ENCODE data around the gene PPAN.
A peak's percentile ranks its signal among the peaks of the same experiment; 100 is the strongest.

The PPAN gene

DNA sequence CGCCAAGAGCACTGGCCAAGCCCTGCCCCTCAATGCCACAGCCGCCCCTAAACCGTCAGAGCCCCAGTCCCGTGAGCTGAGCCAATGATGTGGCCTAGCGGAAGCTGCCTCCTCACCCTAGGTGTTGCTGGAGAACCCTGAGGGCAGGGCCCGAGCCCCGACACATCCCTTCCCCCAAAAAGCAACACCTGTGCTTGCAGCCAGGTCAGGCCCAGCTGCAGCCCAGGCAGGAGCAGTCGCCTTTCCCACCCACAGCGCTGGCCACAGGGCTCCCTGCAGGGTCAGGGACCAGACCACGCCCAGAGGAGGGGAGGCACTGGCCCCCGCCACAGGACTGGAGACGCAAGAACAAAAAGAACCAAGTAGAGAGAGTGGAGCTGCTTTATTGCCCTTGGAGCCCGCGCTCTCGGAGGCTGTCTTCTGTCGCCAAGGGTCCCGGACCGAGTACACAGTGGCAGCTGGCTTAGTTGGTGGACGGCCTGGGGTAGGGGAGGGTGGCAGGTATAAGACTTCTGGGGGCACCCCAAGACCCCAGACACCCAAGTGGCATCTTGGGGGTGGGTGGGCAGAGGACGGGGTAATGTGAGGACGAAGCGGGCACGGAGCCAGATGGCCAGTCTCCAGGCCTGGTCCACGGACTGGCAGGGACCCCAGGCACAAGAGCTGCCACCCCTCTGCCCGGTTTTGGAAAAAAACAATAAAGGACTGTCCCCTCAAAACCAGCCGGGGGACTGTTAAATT is 8.7 kb downstream of the PPAN start:
- H3K36me3 Mint-ChIP-seq (ENCODE audit: low read depth): peaks cover 52% of the 10 kb centered on the region
- H3K4me1 Mint-ChIP-seq: peaks cover 68% of the 10 kb centered on the region
- ATAC-seq (peak; percentile 1), DNase-seq (peak; percentile 45)
- H3K27ac Mint-ChIP-seq: peak overlapping the region; percentile 73
- no peaks in the 10 kb centered on the region for H3K27me3 Mint-ChIP-seq
- H3K4me3 Mint-ChIP-seq: no peak overlapping the region
- no peaks in the 10 kb centered on the region for H3K9me3 Mint-ChIP-seq

DNA sequence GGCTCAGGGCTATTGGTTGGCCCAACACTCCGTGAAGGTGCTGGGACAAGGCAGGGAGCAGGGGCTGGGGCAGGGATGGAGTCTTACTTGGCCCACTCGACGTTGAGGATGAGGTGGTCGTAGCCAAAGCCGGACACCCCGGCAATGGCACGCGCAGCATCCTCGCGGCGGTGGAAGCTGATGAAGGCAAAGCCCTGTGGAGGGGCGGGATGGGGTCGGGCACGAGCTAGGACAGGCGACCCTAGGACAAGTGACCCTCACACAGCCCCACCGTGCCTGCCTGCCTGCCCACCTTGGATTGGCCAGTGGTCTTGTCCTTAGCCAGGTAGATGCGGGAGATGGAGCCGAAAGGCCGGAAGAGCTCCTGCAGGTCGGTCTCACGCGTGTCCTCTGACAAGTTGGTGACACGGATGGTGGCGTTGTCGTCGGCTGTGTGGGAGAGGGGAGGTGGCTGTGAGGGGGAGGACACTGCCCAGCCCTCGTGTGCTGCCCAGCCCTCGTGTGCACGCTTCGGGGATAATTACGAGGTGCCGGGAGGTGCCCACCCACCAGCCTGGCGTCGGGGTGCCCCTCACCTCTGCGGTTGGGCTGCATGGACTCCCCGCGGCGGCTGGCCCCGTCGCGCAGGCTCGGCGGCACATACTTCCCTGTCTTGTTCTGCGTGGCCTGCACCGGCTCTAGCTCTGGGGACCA is 9.4 kb downstream of the PPAN start:
- Mint-ChIP-seq H3K9me3 (no peaks in the 10 kb centered on the region), H3K4me1 (peaks cover 63% of the 10 kb centered on the region), H3K4me3 (peak overlapping the region; percentile 59), H3K27me3 (no peaks in the 10 kb centered on the region), H3K27ac (peak overlapping the region; percentile 73), H3K36me3 (ENCODE audit: low read depth) (peaks cover 47% of the 10 kb centered on the region)
- ATAC-seq (no peak), DNase-seq (no peak)

DNA sequence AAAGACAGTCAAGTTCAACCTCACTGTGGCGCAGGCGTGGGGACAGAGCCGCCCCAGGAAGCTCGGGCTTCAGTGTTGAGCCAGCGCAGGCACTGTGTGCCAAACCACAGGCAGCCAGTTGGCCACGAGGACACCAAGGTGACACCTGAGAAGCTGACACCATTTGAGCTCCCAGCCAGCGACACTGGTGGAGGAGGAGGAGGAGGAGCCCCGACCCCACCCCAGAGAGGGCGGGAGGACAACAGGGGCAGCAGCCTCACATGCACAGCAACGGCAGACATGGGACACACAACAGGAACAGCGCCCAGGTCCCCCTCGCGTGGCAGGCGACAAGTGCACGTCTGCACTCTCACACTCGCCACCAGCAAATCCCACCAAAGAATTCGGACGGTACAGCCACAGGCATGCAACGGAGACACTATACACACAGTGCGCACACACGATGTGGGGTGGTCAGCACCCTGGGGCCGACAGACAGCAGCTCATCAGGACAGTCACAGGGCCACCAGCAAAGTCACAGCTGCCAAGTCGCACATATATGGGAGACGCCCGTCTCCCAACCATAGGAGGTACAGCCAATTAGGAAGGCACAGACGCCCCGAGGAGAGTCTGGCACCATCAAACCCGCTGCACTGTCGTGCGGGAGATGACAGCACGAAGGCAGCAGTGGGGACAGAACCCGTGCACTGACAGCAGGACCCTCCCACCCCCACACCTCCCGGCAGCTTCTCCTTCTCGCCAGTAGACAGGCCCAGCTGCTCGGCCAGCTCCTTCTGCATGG is 10.1 kb downstream of the PPAN start:
- ATAC-seq (no peak), DNase-seq (no peak)
- Mint-ChIP-seq H3K9me3 (no peaks in the 10 kb centered on the region), H3K27ac (peak overlapping the region; percentile 73), H3K4me1 (peaks cover 60% of the 10 kb centered on the region), H3K27me3 (no peaks in the 10 kb centered on the region), H3K4me3 (peak overlapping the region; percentile 59), H3K36me3 (ENCODE audit: low read depth) (peaks cover 41% of the 10 kb centered on the region)

DNA sequence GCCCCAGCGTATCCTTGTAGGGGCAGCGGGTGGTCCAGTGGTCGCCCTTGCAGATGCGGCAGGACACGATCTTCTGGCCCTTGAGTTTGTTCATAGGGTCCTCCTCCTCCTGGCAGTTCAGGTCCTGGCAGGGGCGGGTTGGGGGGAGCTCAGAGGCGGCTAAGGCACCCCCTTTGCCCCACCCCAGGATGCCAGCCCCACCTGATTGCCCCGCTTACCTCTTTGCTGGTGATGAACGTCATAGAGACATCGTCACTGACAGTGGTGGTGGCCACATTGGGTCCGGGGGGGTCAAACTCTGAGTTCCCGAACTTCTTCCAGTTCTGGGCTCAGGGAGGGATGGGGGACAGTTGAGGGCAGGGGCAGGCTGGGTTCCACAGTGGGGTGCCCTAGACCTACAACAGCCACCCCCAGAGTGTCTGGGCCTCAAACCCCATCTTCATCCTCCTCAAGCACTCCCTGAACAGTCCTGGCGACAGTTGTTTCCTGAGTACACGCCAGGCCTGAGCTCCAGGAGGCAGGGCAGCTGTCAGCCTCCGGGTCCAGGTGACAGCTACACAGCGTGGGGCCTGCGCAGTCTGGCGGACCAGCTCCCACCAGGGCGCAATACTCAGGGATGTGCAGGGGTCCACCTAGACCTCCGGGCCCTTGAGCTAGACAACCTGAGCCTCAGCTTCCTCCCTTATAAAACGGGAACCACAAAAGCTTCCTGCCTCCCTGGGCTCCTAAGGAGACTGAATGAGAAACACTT is 10.9 kb downstream of the PPAN start:
- ATAC-seq: no peak
- H3K4me3 Mint-ChIP-seq: peak overlapping the region; percentile 59
- H3K36me3 Mint-ChIP-seq (ENCODE audit: low read depth): peaks cover 35% of the 10 kb centered on the region

DNA sequence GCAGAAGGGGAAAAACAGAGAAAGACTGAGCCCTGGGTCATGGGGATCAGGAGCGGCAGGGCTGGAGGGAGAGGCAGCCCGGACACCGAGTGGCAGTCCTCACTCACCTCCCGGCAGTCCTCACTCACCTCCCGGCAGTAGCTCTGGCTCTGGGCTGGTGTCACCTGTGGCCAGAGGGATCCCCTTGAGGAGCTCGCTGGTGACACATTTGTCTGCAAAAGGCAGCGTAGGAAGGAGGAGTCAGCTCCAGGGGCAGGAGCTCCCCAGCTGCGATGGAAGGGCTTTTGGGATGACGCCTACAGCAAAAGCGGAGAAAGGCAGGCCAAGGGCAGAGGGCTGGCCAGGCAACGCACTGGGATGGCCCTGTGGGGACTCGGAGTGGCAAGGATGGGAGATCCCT is 12.8 kb downstream of the PPAN start:
- DNase-seq (no peak), ATAC-seq (no peak)
- Mint-ChIP-seq H3K36me3 (ENCODE audit: low read depth) (peaks cover 27% of the 10 kb centered on the region), H3K4me3 (peak overlapping the region; percentile 97), H3K4me1 (peaks cover 36% of the 10 kb centered on the region), H3K27me3 (no peaks in the 10 kb centered on the region), H3K9me3 (no peaks in the 10 kb centered on the region), H3K27ac (peak overlapping the region; percentile 93)

More for the DNA sequence above, 10.9 kb downstream of the PPAN start:
- Mint-ChIP-seq H3K27ac (no peak overlapping the region), H3K27me3 (no peaks in the 10 kb centered on the region), H3K4me1 (peaks cover 53% of the 10 kb centered on the region), H3K9me3 (no peaks in the 10 kb centered on the region)
- DNase-seq: no peak

DNA sequence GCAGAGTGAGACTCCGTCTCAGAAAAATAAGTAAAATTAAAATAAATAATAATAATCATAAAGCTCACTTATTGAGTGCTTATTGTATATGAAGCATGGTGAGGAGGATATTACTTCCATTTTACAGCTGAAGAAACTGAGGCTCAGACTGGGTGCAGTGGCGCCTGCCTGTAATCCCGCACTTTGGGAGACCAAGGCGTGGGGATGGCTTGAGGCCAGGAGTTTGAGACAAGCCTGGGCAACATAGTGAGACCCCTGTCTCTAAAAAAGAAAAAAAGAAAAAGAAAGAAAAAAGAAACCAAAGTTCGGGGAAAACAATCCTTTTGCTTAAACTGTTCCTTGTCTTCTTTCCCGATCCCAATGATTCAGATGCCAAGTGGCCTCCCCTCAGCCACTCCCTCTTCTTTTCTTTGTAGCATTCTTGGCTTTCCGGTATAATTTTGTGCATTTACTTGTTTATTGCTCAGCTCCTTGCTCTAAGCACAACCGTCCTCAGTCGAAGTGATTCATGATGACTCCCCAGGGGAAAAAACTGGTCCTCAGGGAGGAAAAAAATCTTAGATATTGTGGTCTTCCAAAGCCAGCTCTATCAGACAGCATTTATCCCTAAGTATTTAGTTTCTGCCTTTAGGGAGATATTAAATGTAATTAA is 14.5 kb downstream of the PPAN start:
- no peaks in the 10 kb centered on the region for H3K9me3 Mint-ChIP-seq
- no peak for DNase-seq
- no peak overlapping the region for H3K27ac Mint-ChIP-seq
- no peak overlapping the region for H3K4me3 Mint-ChIP-seq
- no peaks in the 10 kb centered on the region for H3K27me3 Mint-ChIP-seq
- no peak for ATAC-seq
- H3K4me1 Mint-ChIP-seq: peaks cover 29% of the 10 kb centered on the region
- H3K36me3 Mint-ChIP-seq (ENCODE audit: low read depth): peaks cover 19% of the 10 kb centered on the region

DNA sequence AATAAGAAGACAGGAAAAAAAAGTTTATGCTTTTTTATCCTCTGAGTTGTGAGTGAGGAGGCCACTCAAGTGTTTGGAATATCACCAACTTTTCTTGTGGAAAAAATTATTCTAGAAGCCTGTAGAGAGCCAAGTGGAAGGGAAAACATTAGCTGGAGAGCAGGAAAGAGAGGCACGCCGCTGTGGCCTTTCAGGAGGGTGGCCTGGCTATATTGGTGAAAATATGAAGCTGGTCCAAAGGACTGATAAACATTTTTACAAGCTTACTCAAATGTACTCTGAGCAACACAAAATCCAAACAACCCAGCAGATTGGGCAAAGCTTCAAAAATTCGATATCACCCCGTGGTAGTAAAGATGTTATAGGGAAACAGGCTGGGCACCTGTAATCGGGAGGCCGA is 15.9 kb downstream of the PPAN start:
- Mint-ChIP-seq H3K4me3 (no peak overlapping the region), H3K27ac (no peak overlapping the region), H3K36me3 (ENCODE audit: low read depth) (peaks cover 16% of the 10 kb centered on the region), H3K9me3 (no peaks in the 10 kb centered on the region), H3K4me1 (peaks cover 24% of the 10 kb centered on the region), H3K27me3 (no peaks in the 10 kb centered on the region)
- ATAC-seq (no peak), DNase-seq (no peak)

DNA sequence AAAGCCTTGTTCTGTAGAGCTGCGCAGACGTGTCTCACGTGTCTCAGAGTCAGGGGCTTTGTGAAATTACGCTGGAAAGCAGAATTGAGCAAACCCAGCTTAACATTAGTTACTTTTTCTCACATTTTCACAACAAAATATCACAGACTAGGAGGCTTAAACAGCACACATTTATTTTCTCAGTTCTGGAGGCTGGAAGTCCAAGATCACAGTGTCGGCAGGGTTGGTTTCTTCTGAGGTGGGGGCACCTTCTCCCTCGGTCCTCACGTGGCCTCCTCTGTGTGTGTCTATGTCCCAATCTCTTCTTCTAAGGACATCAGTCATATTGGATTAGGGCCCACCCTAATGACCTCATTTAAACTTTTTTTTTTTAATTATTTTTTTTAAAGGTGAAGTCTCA is 18.3 kb downstream of the PPAN start:
- H3K4me3 Mint-ChIP-seq: no peak overlapping the region
- H3K4me1 Mint-ChIP-seq: peaks cover 7% of the 10 kb centered on the region
- no peak for DNase-seq
- no peak for ATAC-seq
- H3K9me3 Mint-ChIP-seq: no peaks in the 10 kb centered on the region
- H3K36me3 Mint-ChIP-seq (ENCODE audit: low read depth): peaks cover 13% of the 10 kb centered on the region
- H3K27me3 Mint-ChIP-seq: no peaks in the 10 kb centered on the region
- H3K27ac Mint-ChIP-seq: no peak overlapping the region

DNA sequence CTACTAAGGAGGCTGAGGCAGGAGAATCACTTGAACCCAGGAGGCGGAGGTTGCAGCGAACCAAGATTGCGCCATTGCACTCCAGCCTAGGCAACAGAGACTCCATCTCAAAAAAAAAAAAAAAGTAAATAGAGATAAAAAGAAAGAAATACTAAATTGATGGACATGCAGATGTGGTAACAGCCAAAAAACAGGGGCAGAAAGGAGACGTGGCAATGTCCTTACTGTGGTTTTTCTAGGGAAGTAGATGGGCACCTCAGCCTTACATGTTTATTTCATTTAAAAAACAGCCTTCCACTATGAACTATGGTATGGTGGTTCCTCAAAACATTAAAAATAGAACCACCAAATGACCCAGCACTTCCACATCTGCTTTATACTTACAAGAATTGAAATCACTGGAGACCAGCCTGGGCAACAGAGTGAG is 20.1 kb downstream of the PPAN start:
- H3K9me3 Mint-ChIP-seq: no peaks in the 10 kb centered on the region
- H3K27ac Mint-ChIP-seq: no peak overlapping the region
- H3K4me3 Mint-ChIP-seq: no peak overlapping the region
- ATAC-seq (no peak), DNase-seq (no peak)
- no peaks in the 10 kb centered on the region for H3K27me3 Mint-ChIP-seq
- H3K36me3 Mint-ChIP-seq (ENCODE audit: low read depth): peaks cover 16% of the 10 kb centered on the region
- H3K4me1 Mint-ChIP-seq: no peaks in the 10 kb centered on the region

DNA sequence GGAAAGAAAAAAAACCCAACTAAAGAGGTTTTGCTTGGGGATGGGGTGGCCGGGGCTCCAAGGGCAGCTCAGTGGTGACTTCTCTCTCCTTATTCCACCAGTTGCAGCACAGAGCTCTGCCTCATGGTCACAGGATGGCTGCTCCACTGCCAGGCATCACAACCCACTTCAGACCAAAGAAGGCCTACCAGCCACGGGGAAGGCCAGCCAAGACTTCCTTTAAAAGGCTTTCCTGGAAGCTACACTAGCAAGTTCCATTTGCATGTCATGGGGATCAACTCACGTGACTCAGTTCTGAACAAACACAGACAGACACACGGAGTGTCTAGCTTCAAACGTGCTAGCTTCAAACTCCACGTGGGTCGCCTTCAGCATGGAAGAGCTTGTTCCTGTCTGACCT is 26.7 kb downstream of the PPAN start:
- Mint-ChIP-seq H3K4me3 (no peak overlapping the region), H3K4me1 (no peaks in the 10 kb centered on the region), H3K27ac (no peak overlapping the region), H3K36me3 (ENCODE audit: low read depth) (peaks cover 28% of the 10 kb centered on the region), H3K27me3 (no peaks in the 10 kb centered on the region), H3K9me3 (no peaks in the 10 kb centered on the region)
- ATAC-seq (no peak), DNase-seq (no peak)

DNA sequence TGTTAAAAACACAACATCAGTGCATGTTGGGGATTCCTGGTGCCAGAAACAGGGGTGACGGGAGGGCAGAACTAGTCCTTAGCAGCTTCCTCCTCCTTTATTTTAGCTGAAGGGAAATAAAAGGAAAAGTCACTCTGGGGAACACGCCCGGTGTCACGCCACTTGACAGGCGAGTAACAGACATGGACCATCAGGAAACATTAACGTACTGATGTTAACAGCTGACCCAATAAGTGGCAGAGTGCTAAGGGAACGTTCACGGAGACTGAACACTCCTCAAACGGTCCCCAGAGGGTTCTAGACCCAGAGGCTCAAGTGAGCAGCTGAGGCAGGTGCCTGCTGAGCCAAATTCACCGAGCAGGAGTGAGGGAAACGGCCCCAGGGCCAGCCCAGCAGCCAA is 27.4 kb downstream of the PPAN start:
- DNase-seq (no peak), ATAC-seq (no peak)
- Mint-ChIP-seq H3K9me3 (no peaks in the 10 kb centered on the region), H3K27ac (no peak overlapping the region), H3K4me1 (no peaks in the 10 kb centered on the region), H3K4me3 (no peak overlapping the region), H3K27me3 (no peaks in the 10 kb centered on the region), H3K36me3 (ENCODE audit: low read depth) (peaks cover 23% of the 10 kb centered on the region)

DNA sequence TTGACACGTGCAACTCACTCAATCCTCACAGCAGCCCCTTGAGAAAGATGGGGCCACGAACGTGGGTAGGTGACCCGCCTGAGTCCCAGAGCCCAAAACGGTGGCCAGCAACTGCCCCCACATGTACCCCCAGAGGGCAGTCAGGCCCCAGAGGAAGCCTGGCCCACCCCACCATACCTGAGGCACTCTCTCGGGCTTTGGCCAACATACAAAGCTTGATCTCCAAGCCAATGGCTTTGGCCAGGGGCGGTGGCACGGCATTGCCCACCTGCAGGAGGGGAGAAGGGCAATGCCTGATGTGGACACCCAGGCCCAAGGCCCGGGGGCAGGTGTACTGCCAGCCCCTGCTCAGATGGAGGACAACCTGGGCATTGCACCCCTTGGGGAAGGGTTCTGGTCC is 27.9 kb downstream of the PPAN start:
- Mint-ChIP-seq H3K9me3 (no peaks in the 10 kb centered on the region), H3K4me1 (no peaks in the 10 kb centered on the region), H3K27ac (no peak overlapping the region), H3K4me3 (no peak overlapping the region), H3K27me3 (no peaks in the 10 kb centered on the region), H3K36me3 (ENCODE audit: low read depth) (peaks cover 21% of the 10 kb centered on the region)
- ATAC-seq (no peak), DNase-seq (no peak)

DNA sequence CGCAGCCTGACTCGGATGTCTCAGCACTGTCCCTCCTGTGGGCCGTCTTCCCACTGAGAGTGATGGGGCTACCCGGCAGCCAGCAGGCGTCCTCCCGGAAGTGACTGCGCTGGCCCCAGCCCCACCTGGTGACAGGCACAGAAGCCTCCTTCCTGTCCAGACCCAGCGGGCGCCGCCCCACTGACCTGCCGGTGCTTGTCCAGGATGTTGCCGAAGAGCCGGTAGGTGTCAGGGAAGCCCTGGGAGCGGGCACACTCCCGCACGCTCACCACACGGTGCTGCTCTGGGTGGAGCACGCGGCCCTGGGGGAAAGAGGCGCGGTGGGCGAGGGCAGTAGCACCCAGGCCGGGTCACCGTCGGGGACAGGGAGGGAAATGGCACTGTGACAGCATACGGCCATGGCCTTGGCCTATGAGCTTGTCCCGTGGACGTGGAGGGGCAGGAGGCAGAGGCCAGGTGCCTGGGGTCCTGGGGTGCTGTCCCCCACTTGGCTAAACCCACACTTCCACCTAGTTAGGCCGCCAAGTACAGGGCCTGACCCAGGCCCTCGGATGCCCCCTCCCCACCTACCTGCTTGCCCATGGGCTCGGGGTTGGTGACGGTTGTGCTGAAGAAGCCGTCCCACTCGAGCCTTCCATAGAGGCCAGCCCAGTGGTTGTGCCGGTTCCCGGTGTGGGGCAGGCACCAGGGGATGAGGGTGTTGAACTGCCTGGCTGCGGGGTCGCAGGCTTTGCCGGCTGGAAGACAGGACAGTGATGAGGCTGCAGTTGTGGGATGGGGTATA is 29.6 kb downstream of the PPAN start:
- H3K4me3 Mint-ChIP-seq: no peak overlapping the region
- DNase-seq (no peak), ATAC-seq (no peak)
- peaks cover 28% of the 10 kb centered on the region for H3K36me3 Mint-ChIP-seq (ENCODE audit: low read depth)
- H3K27me3 Mint-ChIP-seq: no peaks in the 10 kb centered on the region
- H3K27ac Mint-ChIP-seq: no peak overlapping the region
- no peaks in the 10 kb centered on the region for H3K9me3 Mint-ChIP-seq
- H3K4me1 Mint-ChIP-seq: no peaks in the 10 kb centered on the region
